WERI-Rb-1 (cell line): ENCODE measurements around the gene NR2F1.

Source experiments
- DNase-seq: peaks from one replicate; pipeline ENCODE4 v3.0.0-alpha.2; 2020
- H3K27ac ChIP-seq: fragments of 250-450 bp; sonication (Bioruptor Pico); 2 replicates; pipeline ENCODE4 v1.5.1; 2020; ENCODE audit warnings: mild to moderate bottlenecking, moderate library complexity
- H3K27me3 ChIP-seq: fragments of 250-450 bp; sonication (Bioruptor Pico); 2 replicates; pipeline ENCODE4 v1.5.1; 2021; ENCODE audit warnings: mild to moderate bottlenecking, low read depth, moderate library complexity; ENCODE audit not compliant: insufficient read depth, severe bottlenecking
- H3K36me3 ChIP-seq: fragments of 250-450 bp; sonication (Bioruptor Pico); 2 replicates; pipeline ENCODE4 v1.5.1; 2020; ENCODE audit warnings: mild to moderate bottlenecking, moderate library complexity
- H3K4me3 ChIP-seq: 2 replicates; pipeline ENCODE4 v1.5.1; 2011; ENCODE audit warnings: low read depth, mild to moderate bottlenecking, control low read depth, low read length
- H3K9me3 ChIP-seq: fragments of 250-450 bp; sonication (Bioruptor Pico); 2 replicates; pipeline ENCODE4 v1.5.1; 2021; ENCODE audit warnings: mild to moderate bottlenecking, moderate library complexity; ENCODE audit not compliant: severe bottlenecking
- CTCF ChIP-seq: IDR thresholded peaks from 2 replicates; pipeline ENCODE4 v1.5.1; 2011; ENCODE audit warnings: low read depth, mild to moderate bottlenecking, control low read depth, inconsistent platforms, low read length

NR2F1 gene

GRCh38 chr5:93573354-93574351 lies 9.4 kb upstream of the NR2F1 start:
- H3K27ac ChIP-seq: no peak overlapping the region
- no peaks in the 10 kb centered on the region for H3K36me3 ChIP-seq
- peak overlapping the region; percentile 52 for H3K4me3 ChIP-seq
- DNase-seq: peak; percentile 42
- no peak for TF ChIP-seq CTCF
- H3K9me3 ChIP-seq: peaks cover 5% of the 10 kb centered on the region
- peaks cover 44% of the 10 kb centered on the region for H3K27me3 ChIP-seq

GRCh38 chr5:93574491-93575305 lies 8.3 kb upstream of the NR2F1 start:
- DNase-seq: no peak
- no peak for TF ChIP-seq CTCF
- Histone ChIP-seq H3K4me3 (no peak overlapping the region), H3K36me3 (no peaks in the 10 kb centered on the region), H3K9me3 (peaks cover 5% of the 10 kb centered on the region), H3K27ac (no peak overlapping the region), H3K27me3 (peaks cover 50% of the 10 kb centered on the region)

GRCh38 chr5:93575461-93576414 lies 7.3 kb upstream of the NR2F1 start:
- Histone ChIP-seq H3K9me3 (peaks cover 5% of the 10 kb centered on the region), H3K27me3 (peaks cover 50% of the 10 kb centered on the region), H3K36me3 (no peaks in the 10 kb centered on the region), H3K4me3 (no peak overlapping the region), H3K27ac (no peak overlapping the region)
- no peak for DNase-seq
- TF ChIP-seq CTCF: no peak

- H3K27me3 ChIP-seq: peaks cover 42% of the 10 kb centered on the region
- no peak overlapping the region for H3K27ac ChIP-seq
- H3K9me3 ChIP-seq: no peaks in the 10 kb centered on the region
- no peak for DNase-seq
- H3K4me3 ChIP-seq: no peak overlapping the region
- H3K36me3 ChIP-seq: no peaks in the 10 kb centered on the region
- TF ChIP-seq CTCF: no peak
Measured at GRCh38 chr5:93576994-93577853, 5.8 kb upstream of the NR2F1 start.
